ENCODE data around the gene TBC1D5. TPM values are rescaled to one million over a fixed set of nuclear protein-coding genes. Genes with fewer than 3 reads are reported as not detected.

The TBC1D5 gene
- total and polyA plus RNA-seq, 2 of the 8 experiments (the other 6 are each of a cell fraction or from before 2014, with no cell fraction given): 11.0 to 22.9 TPM

GRCh38 chr3:17304969-17305368 is 437.5 kb downstream of the TBC1D5 start (continued):
- no peak for TF ChIP-seq CHD7 (IDR thresholded peaks at IDR 0.05; ENCODE audit: insufficient replicate concordance, low read length)
